ENCODE results near the gene ARFIP1. TPM values are rescaled to one million over a fixed set of nuclear protein-coding genes. Genes with fewer than 3 reads are reported as not detected.
"Not testable (repeated sequence)": the region's sequence is repeated elsewhere in the genome, so short reads cannot be mapped to it uniquely, and the experiment has no call there.

The ARFIP1 gene
- total and polyA plus RNA-seq, 5 donors from 2014 or later: 7.5 to 24.2 (median 19.4) TPM

DNA sequence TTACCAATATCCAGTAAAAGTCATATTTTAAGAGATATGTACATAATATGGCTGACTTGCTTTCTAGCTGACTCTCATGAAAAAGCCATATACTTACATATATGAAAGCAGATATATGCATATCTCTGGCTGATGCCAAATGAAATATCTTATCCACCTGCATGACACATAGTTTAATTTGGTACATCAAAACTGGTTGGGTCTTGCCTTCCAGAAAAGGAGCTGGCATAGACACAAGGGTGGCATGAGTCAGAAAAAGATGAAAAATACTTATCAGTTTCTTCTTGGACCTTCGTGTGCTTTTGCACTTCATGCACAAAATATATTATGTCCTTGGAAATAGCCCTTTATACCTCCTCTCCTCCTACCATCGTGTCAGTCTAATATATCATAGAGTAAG is 32.3 kb upstream of the ARFIP1 start:
- Histone ChIP-seq H3K27me3 (ENCODE audit: control insufficient read depth, insufficient read depth, low read length) (no peaks in the 10 kb centered on the region), H3K4me1 (ENCODE audit: control insufficient read depth, insufficient read depth, low read length, poor library complexity, severe bottlenecking) (no peaks in the 10 kb centered on the region), H3K27ac (ENCODE audit: insufficient read depth, low read length, poor library complexity, severe bottlenecking) (no peak overlapping the region), H3K36me3 (ENCODE audit: control insufficient read depth, insufficient read depth, low read length) (no peaks in the 10 kb centered on the region), H3K9me3 (ENCODE audit: control insufficient read depth in 2 of 2, low read length in 2 of 2) (no peaks in the 10 kb centered on the region), H3K4me3 (ENCODE audit: low read depth, low read length) (no peak overlapping the region)
- H3K36me3 Mint-ChIP-seq: no peaks in the 10 kb centered on the region
- no peaks in the 10 kb centered on the region for H3K27me3 Mint-ChIP-seq
- H3K4me1 Mint-ChIP-seq: no peaks in the 10 kb centered on the region
- no peak overlapping the region for H3K4me3 Mint-ChIP-seq
- DNase-seq (no peak), ATAC-seq (ENCODE audit: low read depth in 2 of 2) (no peak)
- no peaks in the 10 kb centered on the region for H3K9me3 Mint-ChIP-seq
- no peak overlapping the region for H3K27ac Mint-ChIP-seq

DNA sequence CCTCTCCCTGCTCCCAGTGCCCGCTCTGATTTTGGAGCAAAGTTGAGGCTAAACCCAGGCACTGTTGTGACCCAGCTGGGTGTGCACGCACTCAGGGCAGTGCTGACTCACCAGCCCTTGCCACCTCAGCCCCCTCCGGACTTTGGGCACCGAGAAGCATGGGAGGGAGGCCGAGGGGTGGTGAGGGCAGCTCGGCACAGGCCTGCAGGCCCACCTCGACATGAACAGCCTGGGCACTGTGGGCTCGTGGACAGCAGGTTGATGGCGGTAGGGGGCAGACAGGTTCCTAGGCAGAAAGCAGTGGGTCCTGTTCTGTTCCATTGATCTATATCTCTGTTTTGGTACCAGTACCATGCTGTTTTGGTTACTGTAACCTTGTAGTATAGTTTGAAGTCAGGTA is 31.1 kb upstream of the ARFIP1 start:
- Histone ChIP-seq H3K4me3 (ENCODE audit: low read depth, low read length) (no peak overlapping the region), H3K36me3 (ENCODE audit: control insufficient read depth, insufficient read depth, low read length) (no peaks in the 10 kb centered on the region), H3K9me3 (ENCODE audit: control insufficient read depth in 2 of 2, low read length in 2 of 2) (no peaks in the 10 kb centered on the region), H3K4me1 (ENCODE audit: control insufficient read depth, insufficient read depth, low read length, poor library complexity, severe bottlenecking) (no peaks in the 10 kb centered on the region), H3K27ac (ENCODE audit: insufficient read depth, low read length, poor library complexity, severe bottlenecking) (no peak overlapping the region), H3K27me3 (ENCODE audit: control insufficient read depth, insufficient read depth, low read length) (peaks cover 2% of the 10 kb centered on the region)
- DNase-seq (no peak), ATAC-seq (ENCODE audit: low read depth in 2 of 2) (no peak)
- Mint-ChIP-seq H3K9me3 (no peaks in the 10 kb centered on the region), H3K4me1 (no peaks in the 10 kb centered on the region), H3K4me3 (no peak overlapping the region), H3K36me3 (no peaks in the 10 kb centered on the region), H3K27me3 (peaks cover 4% of the 10 kb centered on the region), H3K27ac (no peak overlapping the region)

DNA sequence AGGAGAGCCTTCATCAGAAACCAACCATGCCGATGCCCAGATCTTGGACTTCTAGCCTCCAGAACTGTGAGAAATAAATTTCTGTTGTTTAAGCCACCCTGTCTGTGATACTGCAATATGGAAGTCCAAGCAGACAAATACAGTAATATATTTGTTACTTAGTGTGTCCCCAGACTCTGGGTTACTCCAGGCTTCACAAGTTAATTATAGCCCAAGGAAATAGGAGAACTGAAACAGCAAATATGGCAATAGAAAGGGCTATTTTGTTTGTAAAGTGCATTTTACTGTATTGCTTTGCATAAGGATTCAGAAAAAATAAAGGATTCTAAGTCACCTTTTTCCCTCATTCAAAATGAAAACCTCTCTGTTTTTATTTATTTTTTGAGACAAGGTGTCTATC is 16.0 kb upstream of the ARFIP1 start:
- no peaks in the 10 kb centered on the region for H3K36me3 Mint-ChIP-seq
- Histone ChIP-seq H3K36me3 (ENCODE audit: control insufficient read depth, insufficient read depth, low read length) (no peaks in the 10 kb centered on the region), H3K4me3 (ENCODE audit: low read depth, low read length) (no peak overlapping the region), H3K9me3 (ENCODE audit: control insufficient read depth in 2 of 2, low read length in 2 of 2) (no peaks in the 10 kb centered on the region), H3K4me1 (ENCODE audit: control insufficient read depth, insufficient read depth, low read length, poor library complexity, severe bottlenecking) (no peaks in the 10 kb centered on the region), H3K27ac (ENCODE audit: insufficient read depth, low read length, poor library complexity, severe bottlenecking) (no peak overlapping the region), H3K27me3 (ENCODE audit: control insufficient read depth, insufficient read depth, low read length) (peaks cover 8% of the 10 kb centered on the region)
- no peak overlapping the region for H3K27ac Mint-ChIP-seq
- H3K4me3 Mint-ChIP-seq: no peak overlapping the region
- H3K9me3 Mint-ChIP-seq: no peaks in the 10 kb centered on the region
- DNase-seq (no peak), ATAC-seq (ENCODE audit: low read depth in 2 of 2) (no peak)
- peaks cover 30% of the 10 kb centered on the region for H3K27me3 Mint-ChIP-seq
- H3K4me1 Mint-ChIP-seq: no peaks in the 10 kb centered on the region

DNA sequence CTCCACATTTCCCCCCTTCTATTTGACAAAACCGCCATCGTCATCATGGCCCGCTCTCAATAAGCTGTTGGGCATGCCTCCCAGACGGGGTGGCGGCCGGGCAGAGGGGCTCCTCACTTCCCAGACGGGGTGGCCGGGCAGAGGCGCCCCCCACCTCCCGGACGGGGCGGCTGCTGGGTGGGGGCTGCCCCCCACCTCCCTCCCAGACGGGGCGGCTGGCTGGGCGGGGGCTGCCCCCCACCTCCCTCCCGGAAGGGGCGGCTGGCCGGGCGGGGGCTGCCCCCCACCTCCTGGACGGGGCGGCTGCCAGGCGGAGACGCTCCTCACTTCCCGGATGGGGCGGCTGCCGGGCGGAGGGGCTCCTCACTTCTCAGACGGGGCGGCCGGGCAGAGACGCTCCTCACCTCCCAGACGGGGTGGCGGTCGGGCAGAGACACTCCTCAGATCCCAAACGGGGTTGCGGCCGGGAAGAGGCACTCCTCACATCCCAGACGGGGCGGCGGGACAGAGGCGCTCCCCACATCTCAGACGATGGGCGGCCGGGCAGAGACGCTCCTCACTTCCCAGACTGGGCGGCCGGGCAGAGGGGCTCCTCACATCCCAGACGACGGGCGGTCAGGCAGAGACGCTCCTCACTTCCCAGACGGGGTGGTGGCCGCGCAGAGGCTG is 14.6 kb upstream of the ARFIP1 start:
- peaks cover 23% of the 10 kb centered on the region for H3K27me3 Mint-ChIP-seq
- H3K4me3 ChIP-seq (ENCODE audit: low read depth, low read length); DNase-seq; H3K27ac Mint-ChIP-seq; H3K9me3 ChIP-seq (ENCODE audit: control insufficient read depth in 2 of 2, low read length in 2 of 2); H3K27me3 ChIP-seq (ENCODE audit: control insufficient read depth, insufficient read depth, low read length); H3K4me1 ChIP-seq (ENCODE audit: control insufficient read depth, insufficient read depth, low read length, poor library complexity, severe bottlenecking); H3K36me3 ChIP-seq (ENCODE audit: control insufficient read depth, insufficient read depth, low read length); H3K27ac ChIP-seq (ENCODE audit: insufficient read depth, low read length, poor library complexity, severe bottlenecking); ATAC-seq (ENCODE audit: low read depth in 2 of 2); H3K4me1 Mint-ChIP-seq; H3K9me3 Mint-ChIP-seq; H3K36me3 Mint-ChIP-seq; H3K4me3 Mint-ChIP-seq: not testable (repeated sequence)

DNA sequence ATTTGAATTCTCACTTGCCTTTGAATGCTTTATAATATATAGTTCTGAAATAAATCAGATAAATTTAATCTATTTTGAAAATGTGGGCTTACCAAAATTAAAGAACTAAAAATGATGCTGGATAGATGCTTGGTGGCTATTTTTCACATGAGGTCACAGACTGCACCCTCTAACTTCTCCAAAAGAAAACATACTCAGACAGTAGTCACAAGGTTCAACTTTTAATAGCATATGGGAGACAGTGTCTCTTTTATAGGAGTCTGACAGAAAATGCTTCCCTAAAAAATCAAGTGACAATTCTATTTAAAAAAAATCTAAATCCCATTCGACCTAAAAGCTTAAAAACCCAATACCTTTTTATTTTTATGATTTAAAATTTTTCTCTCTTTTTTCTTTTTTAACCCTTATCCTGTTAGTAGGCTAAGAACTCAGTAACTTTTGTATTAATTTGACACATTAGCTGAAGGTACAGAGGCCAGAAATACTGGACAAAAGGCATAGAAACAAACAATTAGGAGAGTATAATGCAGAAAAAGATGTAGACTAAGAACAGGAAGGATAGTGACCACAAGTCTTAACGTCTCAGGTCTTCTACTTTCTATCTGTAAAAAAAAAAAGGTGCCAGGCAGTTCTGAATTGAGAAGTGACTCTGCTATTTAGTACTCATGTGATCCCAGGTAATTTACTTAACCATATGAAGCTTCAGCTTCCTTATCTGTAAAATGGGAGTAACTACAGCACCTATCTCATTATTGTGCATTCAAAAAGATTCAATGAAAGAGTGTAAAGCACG is 7.8 kb upstream of the ARFIP1 start:
- no peak overlapping the region for H3K27ac ChIP-seq (ENCODE audit: insufficient read depth, low read length, poor library complexity, severe bottlenecking)
- no peaks in the 10 kb centered on the region for H3K9me3 Mint-ChIP-seq
- peaks cover 3% of the 10 kb centered on the region for H3K27me3 ChIP-seq (ENCODE audit: control insufficient read depth, insufficient read depth, low read length)
- ATAC-seq (ENCODE audit: low read depth in 2 of 2) (no peak), DNase-seq (peak in 1 of 3 donors; percentile 48)
- no peak overlapping the region for H3K4me3 ChIP-seq (ENCODE audit: low read depth, low read length)
- H3K9me3 ChIP-seq (ENCODE audit: control insufficient read depth in 2 of 2, low read length in 2 of 2): no peaks in the 10 kb centered on the region
- no peaks in the 10 kb centered on the region for H3K36me3 Mint-ChIP-seq
- H3K27me3 Mint-ChIP-seq: peaks cover 11% of the 10 kb centered on the region
- H3K4me1 ChIP-seq (ENCODE audit: control insufficient read depth, insufficient read depth, low read length, poor library complexity, severe bottlenecking): peaks cover 5% of the 10 kb centered on the region
- H3K27ac Mint-ChIP-seq: no peak overlapping the region
- H3K36me3 ChIP-seq (ENCODE audit: control insufficient read depth, insufficient read depth, low read length): no peaks in the 10 kb centered on the region
- H3K4me1 Mint-ChIP-seq: peaks cover 0 to 2% (median under 1%) of the 10 kb centered on the region in 4 donors
- H3K4me3 Mint-ChIP-seq: no peak overlapping the region

DNA sequence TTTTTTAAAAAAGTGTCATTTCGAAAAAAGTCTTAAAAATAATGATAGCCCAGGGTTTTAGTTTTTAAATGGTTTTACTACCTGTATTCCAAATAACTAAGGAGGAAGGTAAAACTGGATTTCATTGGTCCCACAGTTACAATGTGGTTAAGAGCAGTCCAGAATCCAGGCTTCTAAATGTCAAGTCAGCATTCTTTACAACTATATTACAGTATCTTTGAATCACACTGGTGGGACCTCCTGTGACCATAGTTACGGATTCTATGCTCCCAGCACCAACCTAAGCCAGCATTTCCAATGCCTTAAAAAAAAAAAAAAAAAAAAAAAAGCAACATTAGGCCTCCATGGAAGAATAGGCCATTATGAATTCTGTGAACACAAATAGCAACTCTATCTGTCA is 6.4 kb upstream of the ARFIP1 start:
- DNase-seq (no peak), ATAC-seq (ENCODE audit: low read depth in 2 of 2) (no peak)
- peaks cover 20% of the 10 kb centered on the region for H3K27me3 Mint-ChIP-seq
- no peaks in the 10 kb centered on the region for H3K36me3 Mint-ChIP-seq
- no peaks in the 10 kb centered on the region for H3K9me3 Mint-ChIP-seq
- no peak overlapping the region for H3K27ac Mint-ChIP-seq
- Histone ChIP-seq H3K27ac (ENCODE audit: insufficient read depth, low read length, poor library complexity, severe bottlenecking) (no peak overlapping the region), H3K36me3 (ENCODE audit: control insufficient read depth, insufficient read depth, low read length) (no peaks in the 10 kb centered on the region), H3K4me3 (ENCODE audit: low read depth, low read length) (no peak overlapping the region), H3K4me1 (ENCODE audit: control insufficient read depth, insufficient read depth, low read length, poor library complexity, severe bottlenecking) (peaks cover 5% of the 10 kb centered on the region), H3K9me3 (ENCODE audit: control insufficient read depth in 2 of 2, low read length in 2 of 2) (no peaks in the 10 kb centered on the region), H3K27me3 (ENCODE audit: control insufficient read depth, insufficient read depth, low read length) (peaks cover 9% of the 10 kb centered on the region)
- no peak overlapping the region for H3K4me3 Mint-ChIP-seq
- peaks cover 0 to 5% (median 3%) of the 10 kb centered on the region in 4 donors for H3K4me1 Mint-ChIP-seq

DNA sequence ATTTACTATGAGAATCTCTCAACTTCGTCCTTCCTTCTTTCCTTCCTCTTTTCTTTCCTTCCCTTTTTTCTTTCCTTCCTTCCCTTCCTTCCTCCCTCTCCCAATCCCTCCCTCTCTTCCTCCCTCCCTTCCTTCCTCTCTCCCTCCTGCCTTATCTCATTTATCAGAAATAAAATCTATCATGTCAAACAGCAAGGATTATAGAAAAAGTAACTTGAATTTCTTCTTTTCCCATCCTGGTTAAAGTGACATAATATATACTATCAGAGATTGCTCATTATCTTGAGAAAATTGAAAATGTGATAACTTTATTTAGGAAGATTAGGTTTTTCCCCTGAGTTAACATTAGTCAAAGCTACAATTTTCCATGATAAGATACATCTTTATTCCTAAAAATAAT is 5.8 kb upstream of the ARFIP1 start:
- Histone ChIP-seq H3K36me3 (ENCODE audit: control insufficient read depth, insufficient read depth, low read length) (no peaks in the 10 kb centered on the region), H3K4me3 (ENCODE audit: low read depth, low read length) (no peak overlapping the region), H3K27me3 (ENCODE audit: control insufficient read depth, insufficient read depth, low read length) (peaks cover 9% of the 10 kb centered on the region), H3K4me1 (ENCODE audit: control insufficient read depth, insufficient read depth, low read length, poor library complexity, severe bottlenecking) (peaks cover 7% of the 10 kb centered on the region), H3K9me3 (ENCODE audit: control insufficient read depth in 2 of 2, low read length in 2 of 2) (no peaks in the 10 kb centered on the region), H3K27ac (ENCODE audit: insufficient read depth, low read length, poor library complexity, severe bottlenecking) (no peak overlapping the region)
- Mint-ChIP-seq H3K9me3 (no peaks in the 10 kb centered on the region), H3K4me1 (peaks cover 0 to 11% (median 8%) of the 10 kb centered on the region in 4 donors), H3K27ac (no peak overlapping the region), H3K4me3 (no peak overlapping the region), H3K27me3 (peaks cover 22% of the 10 kb centered on the region), H3K36me3 (no peaks in the 10 kb centered on the region)
- DNase-seq: no peak
- no peak for ATAC-seq (ENCODE audit: low read depth in 2 of 2)

DNA sequence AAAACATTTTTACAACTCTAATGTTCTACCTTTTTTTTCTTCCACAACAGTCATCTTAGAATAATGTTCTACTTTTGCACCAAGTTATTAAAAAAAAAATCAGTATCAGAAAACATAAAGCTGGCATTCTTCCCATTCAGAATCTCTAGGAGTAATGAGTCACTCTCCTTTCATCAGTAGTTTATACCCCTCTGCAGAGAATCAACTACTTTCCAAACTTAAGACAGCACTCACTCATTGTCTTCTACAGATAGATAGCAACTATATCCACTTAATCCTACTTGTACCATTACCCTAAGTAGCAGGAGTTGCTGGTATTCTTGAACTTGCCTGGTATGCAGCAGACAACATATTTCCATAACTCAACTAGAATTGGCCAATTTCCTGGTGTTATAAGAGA is 3.4 kb upstream of the ARFIP1 start:
- Histone ChIP-seq H3K27me3 (ENCODE audit: control insufficient read depth, insufficient read depth, low read length) (peaks cover 9% of the 10 kb centered on the region), H3K36me3 (ENCODE audit: control insufficient read depth, insufficient read depth, low read length) (no peaks in the 10 kb centered on the region), H3K4me1 (ENCODE audit: control insufficient read depth, insufficient read depth, low read length, poor library complexity, severe bottlenecking) (peaks cover 25% of the 10 kb centered on the region), H3K9me3 (ENCODE audit: control insufficient read depth in 2 of 2, low read length in 2 of 2) (no peaks in the 10 kb centered on the region), H3K27ac (ENCODE audit: insufficient read depth, low read length, poor library complexity, severe bottlenecking) (no peak overlapping the region), H3K4me3 (ENCODE audit: low read depth, low read length) (no peak overlapping the region)
- peak overlapping the region in 2 of 4 donors; percentile 40 to 77 for H3K4me3 Mint-ChIP-seq
- no peak overlapping the region for H3K27ac Mint-ChIP-seq
- ATAC-seq (ENCODE audit: low read depth in 2 of 2): no peak
- peaks cover 29% of the 10 kb centered on the region for H3K27me3 Mint-ChIP-seq
- no peaks in the 10 kb centered on the region for H3K36me3 Mint-ChIP-seq
- H3K9me3 Mint-ChIP-seq: no peaks in the 10 kb centered on the region
- no peak for DNase-seq
- H3K4me1 Mint-ChIP-seq: peaks cover 4 to 34% (median 19%) of the 10 kb centered on the region in 4 donors

All from CD4-positive, CD25-positive, alpha-beta regulatory T cell (primary cell).